GM12872 (cell line): ENCODE measurements around the gene LRAT.

Experiments
- CTCF ChIP-seq: IDR thresholded peaks from 3 replicates; pipeline ENCODE4 v1.5.1; 2011; ENCODE audit warnings: low read depth, mild to moderate bottlenecking, low read length, moderate library complexity; ENCODE audit not compliant: insufficient read depth

LRAT gene

GRCh38 chr4:154743683-154744340 is at the start of gene LRAT:
LRAT (plus strand) TSS chr4:154744000; CDS start chr4:154744327, 327 bp downstream.
- no peak for TF ChIP-seq CTCF

- no peak for TF ChIP-seq CTCF
These were observed 35.9 kb upstream of the LRAT start for GRCh38 chr4:154707877-154708276.

- no peak for TF ChIP-seq CTCF
These were observed 34.2 kb upstream of the LRAT start for GRCh38 chr4:154709550-154709949.

- TF ChIP-seq CTCF: no peak
These were observed 32.3 kb upstream of the LRAT start for GRCh38 chr4:154711522-154711921.

GRCh38 chr4:154714339-154715040 is 29.3 kb upstream of the LRAT start:
- no peak for TF ChIP-seq CTCF

GRCh38 chr4:154719087-154719486 is 24.7 kb upstream of the LRAT start:
- TF ChIP-seq CTCF: no peak

- TF ChIP-seq CTCF: no peak
These were observed 23.7 kb upstream of the LRAT start for GRCh38 chr4:154720123-154720522.
